ENCODE results near the gene ZNF683.
"Not testable (repeated sequence)": the region's sequence is repeated elsewhere in the genome, so short reads cannot be mapped to it uniquely, and the experiment has no call there.

Gene ZNF683

DNA sequence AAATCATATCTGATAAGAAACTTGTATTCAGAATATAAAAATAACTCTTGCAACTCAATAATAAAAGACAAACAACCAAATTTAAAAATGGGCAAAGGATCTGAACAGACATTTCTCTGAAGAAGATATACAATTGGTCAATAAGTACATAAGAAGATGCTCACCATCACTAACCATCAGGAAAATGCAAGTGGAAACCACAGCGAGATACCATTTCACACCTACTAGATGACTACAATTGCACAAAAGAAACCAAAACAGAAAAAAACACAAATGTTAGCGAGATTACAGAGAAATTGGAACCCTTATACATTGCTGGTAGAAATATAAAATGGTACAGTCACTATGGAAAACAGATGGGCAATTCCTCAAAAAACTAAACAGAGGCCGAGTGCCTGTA is 11.5 kb upstream of the ZNF683 start:
- no peak for DNase-seq

DNA sequence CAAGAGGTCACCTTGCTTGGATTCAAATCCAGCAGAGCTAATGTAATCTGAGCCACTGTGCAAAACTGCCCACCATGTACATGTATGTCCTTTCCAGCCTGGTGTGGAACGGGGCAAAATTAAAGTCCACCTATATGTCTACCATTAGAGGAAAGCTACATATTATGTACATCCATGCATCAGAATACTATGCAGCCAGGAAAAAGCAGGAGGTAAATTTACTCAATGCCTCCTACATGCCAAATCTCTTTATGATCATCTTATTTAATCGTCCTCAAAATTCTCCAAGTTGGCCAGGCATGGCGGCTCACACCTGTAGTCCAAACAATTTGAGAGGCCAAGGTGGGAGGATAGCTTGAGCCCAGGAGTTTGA is 6.3 kb upstream of the ZNF683 start:
- DNase-seq = no peak

DNA sequence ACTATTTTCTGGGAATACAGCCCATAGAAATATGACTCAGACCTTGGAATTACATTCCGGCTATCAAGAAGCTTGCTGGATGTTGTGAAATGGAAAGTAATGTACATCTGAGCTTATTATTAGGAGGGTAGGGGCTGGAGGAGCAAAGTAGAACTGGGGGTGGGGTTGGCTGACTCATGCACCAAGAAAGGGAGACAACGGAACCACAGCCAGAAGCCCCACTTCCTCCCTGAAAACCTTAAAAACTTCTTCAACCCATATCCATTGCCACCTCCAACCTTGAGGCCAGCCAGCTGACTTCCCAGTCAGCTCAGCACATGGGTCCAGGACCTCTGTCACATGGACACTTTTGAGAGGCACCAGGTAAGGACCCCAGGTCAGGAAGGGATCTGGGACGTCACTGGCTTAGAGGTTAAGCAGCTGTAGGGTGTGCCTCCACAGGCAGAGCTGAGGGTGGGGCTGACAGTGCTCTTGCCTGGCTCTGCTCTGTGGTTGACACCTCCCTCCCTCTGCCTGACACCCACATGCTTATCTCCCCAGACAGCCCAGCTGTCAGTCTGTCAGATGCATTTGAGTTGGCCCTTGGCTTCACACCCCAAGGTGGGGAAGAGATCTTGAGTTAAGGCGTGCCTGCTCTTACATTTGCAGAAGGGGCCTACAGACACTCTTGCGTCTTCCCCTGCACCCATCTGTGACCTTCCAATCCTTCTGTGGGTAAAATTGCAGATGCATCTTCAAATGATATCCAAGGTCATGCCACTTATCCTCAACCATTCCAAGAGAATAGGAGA is 5.7 kb upstream of the ZNF683 start:
- DNase-seq = peak; percentile 83 to 84

GRCh38 chr1:26376050-26376449 is 3.5 kb upstream of the ZNF683 start:
- DNase-seq = no peak

DNA sequence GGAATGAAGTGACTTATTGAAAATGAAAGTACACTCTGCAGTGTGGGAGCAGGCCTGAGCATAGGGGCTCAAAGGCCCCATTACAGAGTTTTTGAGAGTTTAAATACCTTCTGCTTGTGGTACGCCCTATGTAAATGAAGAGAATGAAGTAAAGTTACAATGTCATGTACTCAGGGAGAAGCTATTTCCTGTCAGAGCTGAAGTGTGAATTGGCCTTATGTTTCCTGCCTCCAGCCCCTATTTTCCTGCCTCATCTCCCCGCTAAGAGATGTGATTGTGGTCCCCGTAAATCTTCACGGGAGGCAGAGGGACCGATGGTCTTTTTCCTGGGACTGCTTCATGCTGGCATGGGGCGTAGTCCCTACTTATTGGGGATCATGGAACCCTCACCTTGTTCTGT is 2.5 kb upstream of the ZNF683 start:
- DNase-seq = no peak

DNA sequence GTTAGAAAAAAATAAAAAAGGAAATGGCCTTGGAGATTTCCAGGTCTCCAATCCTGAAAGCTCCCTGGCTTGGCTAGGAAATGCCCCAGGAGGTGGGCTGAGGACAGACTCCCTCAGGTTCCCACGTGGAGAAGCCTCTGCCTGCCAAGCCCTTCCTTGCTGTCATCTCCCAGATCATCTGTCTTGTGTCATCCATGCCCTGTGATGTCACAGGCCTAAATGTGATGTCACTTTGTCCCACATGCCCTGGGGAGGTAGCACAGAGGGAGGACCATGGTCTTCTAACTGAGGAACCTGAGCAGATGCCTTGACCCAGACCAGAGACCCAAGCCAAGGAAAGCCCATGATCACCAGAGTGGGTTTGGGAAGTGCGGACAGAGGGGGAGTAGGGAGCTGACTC is 1.8 kb upstream of the ZNF683 start:
- not testable (repeated sequence) for DNase-seq

- no peak for DNase-seq
Measured at GRCh38 chr1:26373789-26374188, 1.2 kb upstream of the ZNF683 start.

DNA sequence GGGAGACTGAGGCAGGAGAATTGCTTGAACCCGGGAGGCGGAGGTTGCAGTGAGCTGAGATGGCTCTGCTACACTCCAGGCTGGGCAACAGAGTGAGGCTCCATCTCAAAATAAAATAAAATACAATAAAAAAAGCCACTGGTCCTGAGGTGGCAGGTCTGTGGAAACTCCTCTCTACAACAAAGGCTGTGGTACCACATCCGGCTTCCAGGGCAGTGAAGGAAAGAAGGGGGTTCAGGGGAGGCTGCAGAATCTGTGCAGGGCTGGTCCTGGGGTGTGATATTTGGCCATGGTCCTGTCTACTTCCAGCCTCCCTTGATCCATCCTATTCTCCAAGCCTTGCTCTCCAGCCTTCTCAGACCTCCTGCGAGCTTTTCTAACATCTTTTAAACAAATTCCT is 731 bp upstream of the ZNF683 start:
- peak; percentile 13 to 52 for DNase-seq

- DNase-seq = no peak
Measured at GRCh38 chr1:26372039-26372438, 511 bp downstream of the ZNF683 start.

GRCh38 chr1:26370591-26371382 is 1.8 kb downstream of the ZNF683 start:
- no peak for DNase-seq

- DNase-seq = no peak
Measured at GRCh38 chr1:26368486-26368885, 4.1 kb downstream of the ZNF683 start.

- no peak for DNase-seq
Measured at GRCh38 chr1:26368006-26368405, 4.5 kb downstream of the ZNF683 start.

- no peak for DNase-seq
Measured at GRCh38 chr1:26367441-26367840, 5.1 kb downstream of the ZNF683 start.

GRCh38 chr1:26364956-26365355 is 7.6 kb downstream of the ZNF683 start:
- DNase-seq = no peak

GRCh38 chr1:26363549-26364448 is 8.8 kb downstream of the ZNF683 start:
- DNase-seq = peak; percentile 82 to 86

DNA sequence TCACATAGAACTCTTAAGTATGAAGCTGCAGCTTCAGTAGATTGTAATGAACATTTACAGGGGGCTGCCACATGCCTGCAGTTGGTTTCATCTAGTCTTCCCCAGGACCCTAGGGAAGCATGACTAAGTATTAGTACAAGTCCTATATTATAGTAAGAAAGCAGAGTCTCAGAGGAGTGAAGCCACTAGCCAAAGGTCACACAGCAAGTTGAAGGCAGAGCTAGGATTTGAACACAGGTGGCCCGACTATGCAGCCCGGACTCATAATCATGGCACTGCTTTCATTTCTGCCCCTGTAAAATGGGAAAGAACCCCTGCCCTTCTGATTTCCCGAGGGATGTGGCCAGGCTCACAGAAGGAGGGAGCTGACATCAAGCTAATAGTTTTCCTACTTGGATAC is 10.2 kb downstream of the ZNF683 start:
- DNase-seq = no peak

DNA sequence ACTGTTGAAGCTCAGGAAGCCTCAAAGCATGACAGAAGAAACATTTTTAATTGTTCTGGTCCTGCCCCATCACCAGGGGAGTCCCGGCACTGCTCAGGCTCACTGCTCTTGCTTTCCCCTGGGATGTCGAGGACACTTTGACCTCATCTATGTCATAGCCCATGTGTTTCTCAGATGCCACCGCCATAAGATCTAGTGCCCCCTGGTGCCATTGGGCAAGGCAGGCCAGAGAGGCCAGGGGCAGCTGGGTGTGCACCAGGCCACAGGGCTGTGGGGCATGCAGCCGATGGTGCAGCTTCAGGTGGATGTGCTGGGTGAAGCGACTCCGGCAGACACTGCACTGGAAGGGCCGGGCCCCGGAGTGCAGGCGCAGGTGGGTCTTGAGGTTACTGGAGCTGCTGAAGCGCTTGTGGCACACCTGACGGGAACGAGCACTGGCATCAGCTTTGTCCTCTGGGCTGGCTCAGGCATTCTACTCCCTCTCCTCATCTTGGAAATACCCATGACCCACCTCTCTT is 10.9 kb downstream of the ZNF683 start:
- DNase-seq = no peak

GRCh38 chr1:26360807-26361604 is 11.5 kb downstream of the ZNF683 start:
- DNase-seq = no peak

DNA sequence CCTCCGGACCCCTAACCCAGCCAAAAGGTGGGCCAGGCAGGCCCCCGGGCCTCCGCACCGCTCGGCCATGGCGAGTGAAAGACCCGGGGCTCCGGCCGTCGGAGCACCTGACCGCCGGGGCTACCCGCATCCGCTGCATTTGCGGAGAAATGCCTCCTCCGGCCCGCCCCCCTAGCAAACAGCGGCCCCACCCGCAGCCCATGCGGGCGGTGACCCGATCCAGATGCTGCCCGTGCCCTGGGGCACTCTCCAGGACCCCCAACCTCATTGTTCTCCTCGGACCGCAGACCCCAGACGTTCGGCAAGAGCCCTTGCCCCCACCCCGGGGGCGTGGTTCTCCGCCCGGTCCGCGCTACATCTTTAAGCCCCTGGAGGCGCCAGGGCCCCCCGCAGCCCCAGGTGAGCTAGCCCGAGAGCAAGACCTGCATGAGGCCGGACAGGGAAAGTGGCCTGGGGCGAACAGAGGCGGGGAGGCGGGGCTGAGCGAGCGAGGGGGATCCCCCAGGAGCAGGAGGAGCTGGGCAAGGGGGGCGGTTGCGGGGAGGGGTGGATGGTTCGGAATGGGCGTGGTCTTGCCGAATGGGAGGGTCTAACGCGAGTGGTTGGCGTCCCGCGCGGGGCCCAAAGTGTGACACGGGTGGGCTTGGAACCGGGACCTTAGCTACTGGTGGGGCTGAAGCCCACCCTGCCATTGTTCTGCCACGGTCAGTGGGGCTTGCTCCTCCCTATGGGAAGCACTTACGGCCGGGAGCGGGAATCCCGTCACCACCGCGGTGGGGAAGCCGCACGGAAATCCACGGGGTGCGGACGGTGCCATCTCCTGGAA is 12.4 kb downstream of the ZNF683 start:
- peak; percentile 56 to 64 for DNase-seq

DNA sequence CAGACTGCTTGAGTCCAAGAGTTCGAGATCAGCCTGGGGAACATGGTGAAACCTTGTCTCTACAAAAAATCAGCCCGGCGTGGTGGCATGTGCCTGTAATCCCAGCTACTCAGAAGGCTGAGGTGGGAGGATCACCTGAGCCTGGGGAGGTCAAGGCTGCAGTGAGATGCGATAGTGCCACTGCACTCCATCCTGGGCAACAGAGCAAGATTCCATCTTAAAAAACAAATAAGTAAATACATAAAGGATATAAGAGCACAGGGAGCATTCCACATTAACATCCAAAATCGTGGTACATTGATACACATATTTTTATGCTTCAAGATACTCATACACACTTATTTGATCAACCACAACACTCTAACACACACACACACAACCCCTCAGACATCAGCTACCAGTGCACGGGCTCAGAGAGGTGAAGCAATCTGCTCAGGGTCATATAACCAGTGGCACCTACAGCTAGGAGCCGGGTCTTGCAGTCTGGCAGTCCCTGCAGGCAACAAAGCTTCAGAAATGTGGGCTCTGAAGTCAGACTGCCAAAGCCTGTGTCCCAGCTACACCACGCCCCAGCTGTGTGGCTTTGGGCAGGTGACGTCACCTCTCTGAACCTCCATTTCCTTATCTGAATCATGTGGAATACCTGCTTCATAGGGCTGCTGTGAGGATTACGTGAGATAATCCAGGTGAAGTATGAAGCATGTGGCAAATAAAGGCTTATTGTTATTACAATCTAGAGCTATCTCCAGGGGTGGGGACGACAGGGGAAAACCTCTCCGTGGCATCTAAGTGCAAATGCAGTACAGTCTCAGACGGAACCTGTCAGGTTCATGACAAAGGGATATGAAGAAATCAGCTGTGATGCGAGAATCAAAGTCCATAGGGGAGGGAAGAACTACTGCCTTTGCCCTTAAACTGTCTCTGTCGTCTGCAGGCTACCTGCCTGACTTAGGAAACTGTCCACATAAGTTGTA is 13.9 kb downstream of the ZNF683 start:
- DNase-seq = peak; percentile 65 to 78
